Gastrocnemius medialis (tissue), 4 donors: ENCODE measurements around the gene COPS8.

Experiments used
- CTCF ChIP-seq, 5 experiments: fragments of 450-650 bp in 3 of 5; fragments of 200-600 bp in 2 of 5; sonication (generic) in 2 of 5; IDR thresholded peaks in 4 of 5; conservative IDR thresholded peaks in 1 of 5; 1 replicate in 4 of 5; 2 replicates in 1 of 5; pipeline ENCODE4 v1.5.1; 2016 to 2019; ENCODE audit warnings: antibody characterized with exemption in 5 of 5, mild to moderate bottlenecking in 3 of 5, moderate library complexity in 3 of 5
- POLR2A ChIP-seq, 2 donors: fragments of 450-650 bp; IDR thresholded peaks; one replicate each; pipeline ENCODE4 v1.6.1; 2017; ENCODE audit warnings: antibody characterized with exemption in 2 of 2, mild to moderate bottlenecking in 2 of 2, moderate library complexity in 2 of 2

DNA sequence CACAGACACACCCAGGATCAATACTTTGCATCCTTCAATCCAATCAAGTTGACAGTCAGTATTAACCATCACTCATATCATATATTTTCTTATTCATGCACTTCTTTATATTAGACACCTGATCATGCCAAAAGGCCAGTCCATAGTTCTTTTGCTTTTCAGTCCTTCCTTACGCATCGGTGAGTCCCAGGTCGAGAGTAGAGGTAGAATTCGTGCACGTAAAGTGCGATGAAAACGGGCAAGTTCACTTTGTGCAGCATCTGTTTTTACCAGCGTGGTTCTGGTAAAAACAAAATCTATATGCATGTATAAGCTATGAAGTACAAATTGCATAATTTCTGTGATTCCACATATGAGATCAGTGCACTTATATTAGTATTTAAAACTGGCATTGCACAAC, 1.2 kb upstream of the COPS8 start:
- TF ChIP-seq POLR2A (IDR thresholded peaks at IDR 0.05) (no peak), CTCF (IDR thresholded peaks at IDR 0.05 in 4 of 5, conservative IDR thresholded peaks at IDR 0.05 in 1 of 5) (no peak)
